HUES64 (cell line): Measurements from ENCODE around the gene TMEM88.
A peak's percentile ranks its signal among the peaks of the same experiment; 100 is the strongest.

Experiments
- H3K27ac ChIP-seq: 2 replicates; pipeline ENCODE4 v1.7.0; 2013; ENCODE audit warnings: low read depth, low read length, inconsistent platforms
- H3K27me3 ChIP-seq: 2 replicates; pipeline ENCODE4 v1.6.1; 2013; ENCODE audit warnings: mild to moderate bottlenecking, low read length; ENCODE audit not compliant: insufficient read depth
- H3K36me3 ChIP-seq: 2 replicates; pipeline ENCODE4 v1.6.1; 2013; ENCODE audit warnings: mild to moderate bottlenecking, low read length; ENCODE audit not compliant: insufficient read depth
- H3K4me1 ChIP-seq: 2 replicates; pipeline ENCODE4 v1.6.1; 2013; ENCODE audit warnings: mild to moderate bottlenecking, low read length, moderate library complexity; ENCODE audit not compliant: insufficient read depth
- H3K4me3 ChIP-seq: 2 replicates; pipeline ENCODE4 v1.5.1; 2013; ENCODE audit warnings: mild to moderate bottlenecking, low read length, moderate library complexity
- H3K9ac ChIP-seq: 2 replicates; pipeline ENCODE4 v1.6.1; 2013; ENCODE audit warnings: mild to moderate bottlenecking, low read depth, low read length
- H3K9me3 ChIP-seq: 2 replicates; pipeline ENCODE4 v1.6.1; 2013; ENCODE audit warnings: low read depth, low read length; ENCODE audit not compliant: insufficient read depth
- WGBS: fragments of 150-250, 120-280 bp; methylation state at CpG from one replicate; pipeline ENCODE4 v1.1.7; 2013; ENCODE audit warnings: missing lambda C conversion rate; 5-methylcytosine and 5-hydroxymethylcytosine counted together

Gene TMEM88

GRCh38 chr17:7818746-7819645, 35.9 kb upstream of the TMEM88 start:
- no peak overlapping the region for H3K9ac ChIP-seq
- H3K27ac ChIP-seq = no peak overlapping the region
- H3K36me3 ChIP-seq = no peaks in the 10 kb centered on the region
- no peak overlapping the region for H3K4me3 ChIP-seq
- no peaks in the 10 kb centered on the region for H3K9me3 ChIP-seq
- 92% methylated on average over 27 of the region's 27 CpGs for WGBS
- H3K27me3 ChIP-seq = peaks cover 9% of the 10 kb centered on the region
- H3K4me1 ChIP-seq = 0 out of 2 replicates have a peak, but pooled peaks cover 3% of the 10 kb centered on the region

- H3K9ac ChIP-seq = no peak overlapping the region
- no peak overlapping the region for H3K27ac ChIP-seq
- 0 out of 2 replicates have a peak, but pooled peaks cover 3% of the 10 kb centered on the region for H3K4me1 ChIP-seq
- H3K27me3 ChIP-seq = peaks cover 19% of the 10 kb centered on the region
- no peak overlapping the region for H3K4me3 ChIP-seq
- no peaks in the 10 kb centered on the region for H3K9me3 ChIP-seq
- H3K36me3 ChIP-seq = no peaks in the 10 kb centered on the region
- 84% methylated on average over 5 of the region's 5 CpGs for WGBS
Measured at GRCh38 chr17:7820231-7820630, 34.6 kb upstream of the TMEM88 start.

DNA sequence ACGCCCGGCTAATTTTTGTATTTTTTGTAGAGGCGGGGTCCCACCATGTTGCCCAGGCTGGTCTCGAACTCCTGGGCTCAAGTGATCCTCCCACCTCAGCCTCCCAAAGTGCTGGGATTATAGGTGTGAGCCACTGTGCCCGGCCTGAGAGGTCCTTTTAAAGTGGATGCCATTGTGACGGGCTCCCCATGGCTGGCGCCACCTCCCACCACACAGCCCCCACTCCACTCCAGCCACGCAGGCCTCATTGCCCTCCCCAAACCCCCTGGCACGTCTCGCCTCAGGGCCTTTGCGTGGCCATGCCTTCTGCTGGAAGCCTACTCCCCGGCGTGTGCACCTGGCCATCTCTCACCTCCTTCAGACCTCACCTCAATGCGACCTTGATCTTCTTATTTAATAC, 32.7 kb upstream of the TMEM88 start:
- Histone ChIP-seq H3K4me1 (0 out of 2 replicates have a peak, but pooled peaks cover 3% of the 10 kb centered on the region), H3K4me3 (no peak overlapping the region), H3K9ac (no peak overlapping the region), H3K36me3 (no peaks in the 10 kb centered on the region), H3K27ac (no peak overlapping the region), H3K9me3 (no peaks in the 10 kb centered on the region), H3K27me3 (peaks cover 19% of the 10 kb centered on the region)
- 83% methylated on average over 14 of the region's 14 CpGs for WGBS

GRCh38 chr17:7823581-7824001, 31.3 kb upstream of the TMEM88 start:
- no peaks in the 10 kb centered on the region for H3K9me3 ChIP-seq
- H3K9ac ChIP-seq = no peak overlapping the region
- H3K36me3 ChIP-seq = no peaks in the 10 kb centered on the region
- no peak overlapping the region for H3K27ac ChIP-seq
- H3K27me3 ChIP-seq = peaks cover 19% of the 10 kb centered on the region
- WGBS = 64% methylated on average over 20 of the region's 20 CpGs
- H3K4me3 ChIP-seq = no peak overlapping the region
- H3K4me1 ChIP-seq = 0 out of 2 replicates have a peak, but pooled peaks cover 3% of the 10 kb centered on the region

- no peak overlapping the region for H3K4me3 ChIP-seq
- H3K4me1 ChIP-seq = 0 out of 2 replicates have a peak, but pooled peaks cover 3% of the 10 kb centered on the region
- H3K9ac ChIP-seq = no peak overlapping the region
- 90% methylated on average over 9 of the region's 9 CpGs for WGBS
- H3K27ac ChIP-seq = no peak overlapping the region
- H3K9me3 ChIP-seq = no peaks in the 10 kb centered on the region
- H3K27me3 ChIP-seq = peaks cover 20% of the 10 kb centered on the region
- H3K36me3 ChIP-seq = no peaks in the 10 kb centered on the region
Measured at GRCh38 chr17:7824021-7824924, 30.6 kb upstream of the TMEM88 start.

GRCh38 chr17:7825206-7825990, 29.5 kb upstream of the TMEM88 start:
- no peak overlapping the region for H3K9ac ChIP-seq
- H3K4me1 ChIP-seq = 0 out of 2 replicates have a peak, but pooled peaks cover 3% of the 10 kb centered on the region
- H3K27me3 ChIP-seq = peaks cover 27% of the 10 kb centered on the region
- H3K9me3 ChIP-seq = no peaks in the 10 kb centered on the region
- H3K36me3 ChIP-seq = no peaks in the 10 kb centered on the region
- no peak overlapping the region for H3K27ac ChIP-seq
- H3K4me3 ChIP-seq = no peak overlapping the region
- 71% methylated on average over 12 of the region's 12 CpGs for WGBS

GRCh38 chr17:7830616-7831015, 24.2 kb upstream of the TMEM88 start:
- Histone ChIP-seq H3K27me3 (peaks cover 40% of the 10 kb centered on the region), H3K4me3 (no peak overlapping the region), H3K36me3 (no peaks in the 10 kb centered on the region), H3K27ac (no peak overlapping the region), H3K4me1 (peaks cover 5% of the 10 kb centered on the region; the same call in 1 of the 2 replicates), H3K9ac (no peak overlapping the region), H3K9me3 (no peaks in the 10 kb centered on the region)
- WGBS = 90% methylated on average over 8 of the region's 8 CpGs

- no peak overlapping the region for H3K4me3 ChIP-seq
- 87% methylated on average over 7 of the region's 7 CpGs for WGBS
Measured at GRCh38 chr17:7831233-7831632, 23.6 kb upstream of the TMEM88 start.

GRCh38 chr17:7832431-7832830, 22.4 kb upstream of the TMEM88 start:
- Histone ChIP-seq H3K27me3 (peaks cover 40% of the 10 kb centered on the region), H3K9ac (no peak overlapping the region), H3K27ac (no peak overlapping the region), H3K9me3 (no peaks in the 10 kb centered on the region), H3K4me1 (peaks cover 9% of the 10 kb centered on the region), H3K36me3 (no peaks in the 10 kb centered on the region), H3K4me3 (no peak overlapping the region)
- 83% methylated on average over 10 of the region's 10 CpGs for WGBS

More at GRCh38 chr17:7831233-7831632, 23.6 kb upstream of the TMEM88 start:
- H3K27ac ChIP-seq = no peak overlapping the region
- H3K9me3 ChIP-seq = no peaks in the 10 kb centered on the region
- no peak overlapping the region for H3K9ac ChIP-seq
- peaks cover 40% of the 10 kb centered on the region for H3K27me3 ChIP-seq
- peaks cover 5% of the 10 kb centered on the region; the same call in 1 of the 2 replicates for H3K4me1 ChIP-seq
- no peaks in the 10 kb centered on the region for H3K36me3 ChIP-seq

- Histone ChIP-seq H3K36me3 (no peaks in the 10 kb centered on the region), H3K9ac (no peak overlapping the region), H3K27me3 (peaks cover 40% of the 10 kb centered on the region), H3K4me1 (peaks cover 14% of the 10 kb centered on the region), H3K27ac (no peak overlapping the region), H3K9me3 (no peaks in the 10 kb centered on the region), H3K4me3 (peak overlapping the region; percentile 92)
- 49% methylated on average over 19 of the region's 19 CpGs for WGBS
Measured at GRCh38 chr17:7833011-7833794, 21.7 kb upstream of the TMEM88 start.
